Medulla oblongata (tissue), 1 donor: ENCODE measurements around the gene MAP2K3.

ENCODE experiments used
- DNase-seq: peaks from one replicate; pipeline ENCODE4 v3.0.0-alpha.2; 2015; ENCODE audit errors: extremely low spot score

The MAP2K3 gene

DNA sequence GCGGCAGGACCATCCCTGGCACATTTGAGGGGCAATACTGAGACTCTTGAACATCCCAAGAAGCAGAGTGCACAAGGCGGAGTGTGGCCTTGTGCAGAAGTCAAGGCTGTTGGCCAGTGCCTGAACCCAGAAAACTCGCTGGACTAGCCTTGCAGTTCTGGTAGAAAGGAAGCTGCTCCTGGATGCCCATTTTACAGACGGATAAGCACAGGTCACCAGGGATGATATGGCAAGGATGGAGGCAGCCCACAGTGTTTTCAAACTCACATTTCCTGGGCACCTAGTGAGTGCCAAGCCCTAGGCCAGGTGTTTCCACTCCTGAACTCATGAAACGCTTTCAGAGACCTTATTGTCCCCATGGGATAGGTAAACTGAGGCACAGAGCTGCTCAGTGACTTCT, 1.7 kb upstream of the MAP2K3 start:
- no peak for DNase-seq

DNA sequence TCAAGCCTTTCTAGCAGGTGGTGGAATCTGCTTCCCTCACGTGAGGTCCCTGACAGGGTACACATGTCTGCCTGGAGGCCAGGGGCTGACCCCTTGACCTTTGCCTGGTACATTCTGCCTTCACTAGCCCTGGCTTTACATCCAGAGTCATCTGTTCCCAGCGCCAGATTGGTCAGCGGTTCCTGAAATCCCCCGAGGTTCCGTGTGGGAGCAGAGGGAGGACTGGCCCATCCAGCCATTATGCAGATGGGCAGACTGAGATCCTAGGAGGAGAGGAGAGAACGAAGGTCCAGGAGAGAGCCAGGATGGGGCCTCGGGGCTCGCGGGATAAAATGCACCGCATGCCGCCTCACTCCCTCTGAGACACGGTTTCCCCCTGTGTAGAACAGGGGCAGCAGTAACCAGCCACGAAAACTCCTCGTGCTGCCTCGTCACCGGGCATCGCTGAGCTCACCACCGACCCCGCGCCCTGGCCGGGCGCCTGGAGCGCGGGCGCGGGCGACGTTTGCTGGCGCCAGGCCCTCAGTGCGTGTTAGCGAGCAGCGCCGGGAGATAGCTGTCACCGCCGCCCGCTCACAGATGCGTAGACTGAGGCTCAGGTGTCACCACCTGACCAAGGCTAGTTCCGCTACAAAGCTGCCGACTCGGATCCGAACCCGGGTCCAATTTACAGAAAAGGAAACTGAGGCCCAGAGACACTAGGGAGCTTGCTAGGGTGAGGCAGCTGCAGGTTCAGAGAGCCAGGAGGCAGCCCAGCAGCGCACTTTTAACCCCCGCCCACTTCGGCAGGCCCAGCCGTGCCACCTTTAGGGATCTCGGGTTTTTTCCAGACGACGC, 811 bp upstream of the MAP2K3 start:
- peak; percentile 34 for DNase-seq

DNA sequence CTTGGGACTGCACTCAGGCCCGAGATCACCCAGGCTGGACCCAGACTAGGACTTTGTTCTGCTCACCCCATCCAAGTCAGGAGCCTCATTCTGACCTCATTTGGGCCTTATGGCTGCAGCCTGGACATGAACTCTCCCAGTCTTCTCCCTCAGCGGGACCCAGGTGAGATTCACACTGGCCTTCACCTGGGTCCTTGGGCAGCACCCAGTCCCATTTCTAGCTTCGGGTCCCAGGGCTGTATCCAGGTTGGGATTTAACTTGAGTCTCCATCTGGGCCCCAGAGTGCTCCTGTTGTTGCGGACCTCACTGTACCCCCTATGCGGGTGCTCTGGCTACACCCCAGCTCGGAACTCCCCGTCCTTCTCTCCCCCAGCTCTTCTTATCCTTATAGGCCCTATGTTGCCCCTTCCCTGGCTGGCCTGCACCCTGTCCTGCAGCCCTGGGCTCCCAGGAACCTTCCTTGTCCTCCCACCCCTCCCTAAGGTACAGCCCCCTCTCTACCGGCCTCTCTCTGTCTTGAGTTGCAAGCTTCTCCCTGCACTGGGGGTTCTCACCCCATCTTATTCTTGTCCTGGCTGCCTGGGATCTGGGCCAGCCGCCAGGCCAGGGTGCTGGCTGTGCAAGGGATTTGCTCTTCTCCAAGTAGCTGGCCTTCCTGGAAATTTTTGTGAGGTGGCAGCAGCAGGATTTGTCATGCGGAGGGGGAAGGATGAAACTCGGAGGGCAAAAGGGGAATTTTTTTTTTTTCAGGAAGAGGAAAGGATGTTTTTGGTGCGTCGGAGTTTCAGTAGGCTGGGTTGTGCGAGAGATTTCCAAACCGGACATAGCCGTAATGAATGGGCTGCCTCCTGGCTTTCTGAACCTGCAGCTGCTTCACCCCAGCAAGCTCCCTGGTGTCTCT, 904 bp downstream of the MAP2K3 start:
- peak; percentile 51 for DNase-seq

GRCh38 chr17:21286066-21286770, 1.7 kb downstream of the MAP2K3 start:
- peak; percentile 51 for DNase-seq

- no peak for DNase-seq
Measured at GRCh38 chr17:21286909-21287702, 2.6 kb downstream of the MAP2K3 start.

- DNase-seq, result peak; percentile 95
Measured at GRCh38 chr17:21287703-21288449, 3.4 kb downstream of the MAP2K3 start.

- DNase-seq, result no peak
Measured at GRCh38 chr17:21288571-21289017, 4.1 kb downstream of the MAP2K3 start.

DNA sequence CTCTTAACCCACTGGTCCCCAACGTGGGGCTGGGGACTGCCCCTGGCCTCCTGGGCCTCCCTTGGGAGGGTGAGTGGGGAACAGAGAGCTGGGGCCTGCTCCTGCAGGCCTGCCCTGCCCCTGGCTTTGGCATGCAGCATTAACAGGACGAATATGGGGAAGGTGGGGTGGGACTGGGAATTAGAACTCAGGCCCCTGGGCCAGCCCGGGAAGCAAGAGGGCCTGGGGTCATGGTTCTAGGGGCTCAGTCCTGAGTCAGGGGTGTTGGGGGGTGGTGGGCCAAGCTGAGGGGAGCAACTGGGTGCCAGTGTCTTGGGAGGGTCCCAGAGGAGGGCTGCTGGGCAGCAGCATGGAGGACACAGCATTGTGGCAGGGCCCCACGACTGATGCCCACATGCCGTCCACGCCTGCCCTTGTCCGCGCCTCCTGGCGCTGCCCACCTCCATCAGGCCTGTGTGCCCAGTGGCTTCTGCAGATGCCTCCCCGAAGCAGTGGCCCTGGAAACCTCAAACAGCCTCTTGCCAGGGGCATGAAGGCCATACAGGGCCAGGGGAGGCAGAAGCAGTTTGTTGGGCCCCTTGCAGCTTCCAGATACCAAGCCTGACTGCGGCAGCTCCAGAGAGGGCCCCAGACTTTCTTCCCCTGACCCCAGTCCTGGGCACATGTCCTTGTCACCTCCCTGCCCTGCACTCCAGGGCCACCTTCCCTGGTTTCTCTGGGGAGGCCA, 4.8 kb downstream of the MAP2K3 start:
- no peak for DNase-seq

GRCh38 chr17:21289902-21290571, 5.5 kb downstream of the MAP2K3 start:
- peak; percentile 47 for DNase-seq

DNA sequence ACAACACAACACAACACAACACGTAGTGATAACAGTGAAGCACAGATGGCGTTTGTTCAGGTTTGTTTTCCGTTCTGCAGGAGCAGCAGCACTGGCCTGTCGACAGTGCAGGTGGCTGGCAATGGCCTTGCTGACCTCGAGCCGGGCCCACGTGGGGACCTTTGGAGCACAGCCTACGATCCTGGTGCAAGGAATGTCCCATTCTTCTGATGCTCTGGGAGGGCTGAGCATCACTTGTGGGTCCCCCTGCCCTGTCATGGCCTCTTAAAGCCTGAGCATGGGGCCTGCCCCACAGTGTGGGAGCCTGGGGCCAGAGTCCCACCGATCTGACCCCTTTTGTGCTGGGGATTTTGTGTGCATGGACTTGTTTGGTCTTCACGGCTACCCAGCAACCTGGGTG, 6.8 kb downstream of the MAP2K3 start:
- DNase-seq, result no peak

DNA sequence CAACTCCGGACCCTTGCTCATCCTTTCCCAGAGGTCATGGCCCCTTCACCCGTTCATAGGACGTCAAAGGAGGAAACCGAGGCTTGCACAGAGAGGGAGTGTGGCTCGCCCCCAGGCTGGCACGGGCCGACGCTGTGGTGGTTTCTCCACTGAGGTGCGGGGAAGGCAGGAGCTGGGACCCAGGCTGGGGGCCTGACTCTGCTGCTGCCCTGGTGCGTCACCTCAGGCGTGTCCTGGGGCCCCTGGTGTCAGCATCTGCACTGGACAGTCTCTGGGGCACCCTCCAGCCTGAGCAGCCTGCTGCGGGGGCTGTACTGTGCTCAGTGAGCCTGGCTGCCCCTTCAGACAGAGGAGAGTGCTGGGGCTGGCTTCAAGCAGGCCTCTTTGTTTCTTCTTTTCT, 7.4 kb downstream of the MAP2K3 start:
- no peak for DNase-seq

DNA sequence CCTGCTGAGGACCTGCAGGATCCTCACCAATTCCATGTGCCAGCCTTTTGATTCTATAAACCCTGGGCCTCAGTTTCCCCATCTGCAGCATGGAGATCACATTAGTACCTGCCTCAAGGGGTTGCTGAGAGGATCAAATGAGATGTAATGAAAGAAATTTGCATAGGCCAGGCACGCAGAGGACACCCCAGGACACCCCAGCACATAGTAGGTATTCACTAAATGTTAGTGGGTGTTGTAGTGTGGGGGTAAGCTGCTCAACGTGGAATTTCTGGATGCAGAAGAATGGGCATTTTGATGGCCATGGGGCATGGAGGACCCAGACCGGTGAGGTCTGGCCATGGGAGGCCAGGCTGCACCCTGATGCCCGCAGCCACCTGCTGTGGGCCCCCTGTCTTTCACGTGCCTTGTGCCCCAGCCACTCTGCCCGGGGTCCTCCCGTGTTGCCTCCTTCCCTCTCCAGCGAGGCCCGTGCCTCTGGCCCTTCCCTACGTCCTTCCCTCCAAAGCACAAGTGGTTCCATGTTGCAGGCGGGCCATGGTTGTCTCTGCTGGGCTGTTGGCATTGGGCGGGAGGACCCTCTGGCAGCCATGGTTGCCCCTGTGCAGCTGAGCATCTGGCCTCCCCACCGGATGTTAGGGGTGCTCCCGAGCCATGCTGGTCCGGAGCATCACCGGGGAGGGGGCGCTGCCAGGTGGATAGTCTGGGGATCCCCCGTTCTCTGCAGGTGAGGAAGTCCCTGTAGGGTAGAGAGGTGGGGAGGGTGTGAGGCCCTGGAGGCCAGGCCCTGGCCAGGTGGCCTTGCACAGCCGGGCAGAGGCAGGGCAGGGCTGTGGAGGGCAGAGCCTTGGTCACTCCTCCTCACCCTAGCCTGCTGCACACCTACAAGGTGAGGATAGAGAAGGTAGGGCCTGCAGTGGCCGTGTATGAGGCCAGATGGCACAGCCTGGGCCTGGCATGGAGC, 8.6 kb downstream of the MAP2K3 start:
- DNase-seq, result no peak

DNA sequence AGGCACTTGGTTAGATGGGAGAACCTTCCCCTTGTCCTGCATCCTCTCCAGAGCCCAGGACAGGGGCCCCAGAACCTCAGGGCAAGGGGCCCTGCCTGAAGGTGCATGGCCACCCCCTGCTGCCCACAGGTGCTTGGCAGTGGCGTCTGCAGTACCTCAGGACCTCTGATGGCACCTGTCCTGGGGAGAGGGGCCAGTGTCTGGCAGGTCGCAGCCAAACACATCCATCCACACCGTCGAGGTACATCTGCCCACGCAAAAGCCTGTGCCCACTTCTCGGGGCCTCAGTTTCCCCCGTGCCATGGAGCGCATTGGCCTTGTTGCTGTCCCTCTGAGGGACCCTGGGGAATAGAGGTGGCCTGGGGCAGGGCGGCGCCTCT, 9.3 kb downstream of the MAP2K3 start:
- no peak for DNase-seq

GRCh38 chr17:21294321-21295035, 10.0 kb downstream of the MAP2K3 start:
- DNase-seq, result no peak

GRCh38 chr17:21295036-21295952, 10.8 kb downstream of the MAP2K3 start:
- no peak for DNase-seq
